Muscle layer of colon (tissue), 2 donors: Measurements from ENCODE around the gene CCDC86.

Experiments
- H3K27ac ChIP-seq: one replicate; pipeline ENCODE4 v1.7.0; 2013; ENCODE audit warnings: low read depth, mild to moderate bottlenecking, low read length, moderate library complexity
- H3K27me3 ChIP-seq, 2 donors: one replicate each; pipeline ENCODE4 v1.7.0; 2013; ENCODE audit warnings: low read length in 2 of 2, mild to moderate bottlenecking in 2 of 2; ENCODE audit not compliant: insufficient read depth in 2 of 2, control insufficient read depth in 1 of 2
- H3K36me3 ChIP-seq: one replicate; pipeline ENCODE4 v1.7.0; 2013; ENCODE audit warnings: mild to moderate bottlenecking, low read length; ENCODE audit not compliant: insufficient read depth
- H3K4me1 ChIP-seq: one replicate; pipeline ENCODE4 v1.7.0; 2013; ENCODE audit warnings: mild to moderate bottlenecking, low read length; ENCODE audit not compliant: insufficient read depth
- H3K4me3 ChIP-seq, 2 donors: one replicate each; pipeline ENCODE4 v1.7.0; 2013; ENCODE audit warnings: low read length in 2 of 2, low read depth in 1 of 2, mild to moderate bottlenecking in 1 of 2, moderate library complexity in 1 of 2
- H3K9ac ChIP-seq: one replicate; pipeline ENCODE4 v1.7.0; 2013; ENCODE audit warnings: low read length
- H3K9me3 ChIP-seq: one replicate; pipeline ENCODE4 v1.7.0; 2013; ENCODE audit warnings: mild to moderate bottlenecking, low read length
- donor health status: abdominal sarcoma.
- donor health status: Adenocarcinoma of cecum.

The CCDC86 gene

DNA sequence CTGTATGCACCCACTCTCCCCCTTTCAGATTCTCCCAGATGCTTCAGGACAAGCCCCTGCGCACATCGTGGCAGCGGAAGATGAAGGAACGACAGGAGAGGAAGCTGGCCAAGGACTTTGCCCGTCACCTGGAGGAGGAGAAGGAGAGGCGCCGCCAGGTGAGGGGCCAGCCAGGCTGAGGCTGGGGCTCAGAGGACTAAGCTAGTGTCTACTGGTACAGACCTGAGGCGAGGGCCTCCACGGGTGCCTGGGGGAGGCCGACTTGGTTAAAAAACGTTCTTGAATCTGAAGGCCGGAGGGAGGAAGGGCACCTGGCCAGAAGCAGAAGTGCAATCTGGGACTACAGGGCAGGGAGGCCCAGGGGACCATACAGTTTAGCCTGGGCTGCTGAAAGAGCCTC is 6.0 kb downstream of the CCDC86 start:
- Histone ChIP-seq H3K36me3 (peaks cover 18% of the 10 kb centered on the region), H3K9me3 (no peaks in the 10 kb centered on the region), H3K4me3 (no peak overlapping the region), H3K27me3 (no peaks in the 10 kb centered on the region), H3K4me1 (peaks cover 16% of the 10 kb centered on the region), H3K9ac (no peak overlapping the region), H3K27ac (no peak overlapping the region)

- Histone ChIP-seq H3K27ac (no peak overlapping the region), H3K9ac (no peak overlapping the region), H3K4me3 (no peak overlapping the region), H3K27me3 (no peaks in the 10 kb centered on the region), H3K36me3 (peaks cover 18% of the 10 kb centered on the region), H3K9me3 (no peaks in the 10 kb centered on the region), H3K4me1 (peaks cover 8% of the 10 kb centered on the region)
Observed at GRCh38 chr11:60848714-60849151, 6.8 kb downstream of the CCDC86 start.

DNA sequence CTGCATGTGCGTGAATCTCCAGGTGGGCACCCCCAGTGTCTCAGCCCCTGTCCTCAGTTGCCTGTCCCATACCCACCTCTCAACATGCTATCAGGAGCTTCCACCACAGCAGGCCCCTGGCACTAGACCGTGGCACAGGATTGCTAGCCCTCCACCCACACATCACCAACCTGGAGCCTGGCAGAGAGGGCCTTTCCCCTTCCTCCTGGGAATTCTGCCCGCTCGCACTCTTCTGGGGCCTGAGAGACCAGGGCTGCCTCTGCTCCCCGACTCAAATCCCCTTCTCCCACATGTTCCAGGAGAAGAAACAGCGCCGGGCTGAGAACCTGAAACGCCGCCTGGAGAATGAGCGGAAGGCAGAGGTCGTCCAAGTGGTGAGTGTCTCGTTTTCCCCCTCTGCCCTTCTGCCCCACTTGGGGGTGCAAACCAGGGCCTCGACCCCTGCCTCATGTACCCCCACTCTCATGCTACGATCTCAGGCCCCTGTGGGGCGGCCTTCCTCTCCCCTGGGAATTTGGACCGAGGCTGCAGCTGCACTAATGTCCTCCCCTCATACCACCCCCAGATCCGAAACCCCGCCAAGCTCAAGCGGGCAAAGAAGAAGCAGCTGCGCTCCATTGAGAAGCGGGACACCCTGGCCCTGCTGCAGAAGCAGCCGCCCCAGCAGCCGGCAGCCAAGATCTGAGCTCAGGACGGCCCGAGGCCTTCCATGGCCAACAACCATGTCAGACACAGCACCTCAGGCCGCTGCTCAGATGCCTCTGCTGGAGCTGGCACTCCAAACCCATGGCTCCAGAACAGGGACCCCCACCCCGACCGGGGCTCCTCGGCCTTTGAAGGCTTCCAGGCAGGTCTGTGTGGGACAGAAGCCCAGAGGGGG is 8.0 kb downstream of the CCDC86 start:
- H3K27me3 ChIP-seq: no peaks in the 10 kb centered on the region
- no peaks in the 10 kb centered on the region for H3K4me1 ChIP-seq
- H3K27ac ChIP-seq: no peak overlapping the region
- H3K4me3 ChIP-seq: no peak overlapping the region
- H3K9me3 ChIP-seq: no peaks in the 10 kb centered on the region
- H3K9ac ChIP-seq: no peak overlapping the region
- peaks cover 18% of the 10 kb centered on the region for H3K36me3 ChIP-seq

DNA sequence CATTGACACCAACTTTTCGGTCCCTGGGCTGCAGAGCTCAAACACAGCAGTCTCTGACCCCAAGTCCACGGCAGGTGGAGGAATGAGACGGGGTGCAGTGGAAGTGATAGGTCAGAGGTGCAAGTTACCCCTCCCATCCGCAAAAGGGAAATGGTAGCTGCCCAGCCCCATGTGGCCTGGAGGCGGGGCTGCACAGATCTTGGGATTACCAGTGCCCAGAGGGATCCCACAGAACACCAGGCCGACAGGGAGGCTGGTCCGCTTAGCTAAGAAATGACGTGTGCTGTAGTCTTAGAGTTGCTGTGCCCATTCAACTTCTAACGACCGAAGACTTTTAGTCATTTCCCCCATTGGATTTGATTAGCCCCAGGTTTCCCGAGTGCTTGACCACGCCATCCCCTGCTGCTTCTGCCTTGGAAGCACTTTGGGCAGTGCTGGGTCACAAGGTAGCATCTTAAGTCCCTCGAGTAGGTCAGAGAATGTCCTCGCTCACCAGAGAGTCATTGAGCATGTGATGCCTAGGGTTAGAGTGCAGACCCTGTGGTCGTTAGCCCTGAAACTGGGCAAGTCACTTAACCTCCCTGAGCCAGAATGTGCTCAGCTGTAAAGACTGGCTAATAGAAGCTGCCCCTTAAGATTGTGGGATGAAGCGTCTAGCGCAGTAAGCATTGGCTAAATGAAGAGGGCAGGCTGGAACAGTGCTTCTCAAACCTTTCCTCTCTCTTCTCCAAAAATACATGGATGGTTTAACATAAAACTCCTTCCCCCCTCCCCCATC is 9.6 kb downstream of the CCDC86 start:
- Histone ChIP-seq H3K9me3 (no peaks in the 10 kb centered on the region), H3K4me1 (no peaks in the 10 kb centered on the region), H3K4me3 (no peak overlapping the region), H3K9ac (no peak overlapping the region), H3K36me3 (peaks cover 18% of the 10 kb centered on the region), H3K27ac (no peak overlapping the region), H3K27me3 (no peaks in the 10 kb centered on the region)

DNA sequence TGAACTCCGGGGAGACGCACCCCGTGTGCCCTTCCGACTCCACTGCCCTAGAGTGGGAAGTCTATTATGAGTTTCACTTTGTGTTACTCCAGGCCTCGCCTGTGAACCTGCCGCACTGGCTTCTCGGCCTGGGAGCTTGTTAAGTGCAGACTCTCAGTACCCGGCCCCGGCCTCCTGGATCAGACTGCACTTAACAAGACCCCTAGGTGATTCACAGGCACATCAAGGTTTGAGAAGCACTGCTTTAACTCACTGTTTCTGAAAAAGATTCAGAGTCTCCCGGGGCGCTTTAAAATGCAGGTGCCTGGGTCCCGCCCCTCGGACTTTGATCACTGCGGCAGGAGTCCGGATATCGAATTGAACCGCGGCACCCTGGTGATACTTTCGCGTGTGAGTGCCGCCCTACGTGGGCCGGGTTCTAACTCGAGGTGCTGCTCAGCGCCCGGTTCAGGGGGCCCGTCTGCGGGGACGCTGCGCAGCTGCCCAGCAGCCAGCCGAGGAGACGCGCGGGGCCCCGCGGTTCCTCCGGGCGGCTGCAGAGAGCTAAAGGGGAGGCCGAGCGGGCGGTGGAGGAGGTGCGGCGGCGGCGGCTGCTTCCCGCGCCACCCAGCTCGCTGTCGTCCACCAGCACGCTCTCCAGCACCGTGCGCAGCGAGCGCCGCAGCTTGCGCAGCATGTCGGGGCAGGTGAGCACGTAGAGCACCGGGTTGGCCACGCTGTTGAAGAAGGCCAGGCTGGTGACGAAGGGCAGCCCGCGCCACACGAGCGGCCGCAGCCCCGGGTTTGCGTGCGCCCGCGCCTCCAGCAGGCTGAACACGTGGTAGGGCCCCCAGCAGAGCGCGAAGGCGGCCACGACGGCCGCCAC is 10.4 kb downstream of the CCDC86 start:
- no peaks in the 10 kb centered on the region for H3K27me3 ChIP-seq
- H3K9ac ChIP-seq: no peak overlapping the region
- no peaks in the 10 kb centered on the region for H3K9me3 ChIP-seq
- H3K4me3 ChIP-seq: no peak overlapping the region
- H3K27ac ChIP-seq: no peak overlapping the region
- peaks cover 18% of the 10 kb centered on the region for H3K36me3 ChIP-seq
- H3K4me1 ChIP-seq: no peaks in the 10 kb centered on the region

GRCh38 chr11:60852982-60853950 is 11.4 kb downstream of the CCDC86 start:
- H3K4me1 ChIP-seq: no peaks in the 10 kb centered on the region
- H3K9ac ChIP-seq: no peak overlapping the region
- H3K27ac ChIP-seq: no peak overlapping the region
- H3K4me3 ChIP-seq: no peak overlapping the region
- no peaks in the 10 kb centered on the region for H3K9me3 ChIP-seq
- H3K36me3 ChIP-seq: peaks cover 17% of the 10 kb centered on the region
- H3K27me3 ChIP-seq: no peaks in the 10 kb centered on the region

GRCh38 chr11:60854140-60854846 is 12.4 kb downstream of the CCDC86 start:
- H3K27ac ChIP-seq: no peak overlapping the region
- no peaks in the 10 kb centered on the region for H3K9me3 ChIP-seq
- H3K4me3 ChIP-seq: no peak overlapping the region
- H3K4me1 ChIP-seq: no peaks in the 10 kb centered on the region
- H3K27me3 ChIP-seq: no peaks in the 10 kb centered on the region
- H3K36me3 ChIP-seq: peaks cover 12% of the 10 kb centered on the region
- no peak overlapping the region for H3K9ac ChIP-seq

DNA sequence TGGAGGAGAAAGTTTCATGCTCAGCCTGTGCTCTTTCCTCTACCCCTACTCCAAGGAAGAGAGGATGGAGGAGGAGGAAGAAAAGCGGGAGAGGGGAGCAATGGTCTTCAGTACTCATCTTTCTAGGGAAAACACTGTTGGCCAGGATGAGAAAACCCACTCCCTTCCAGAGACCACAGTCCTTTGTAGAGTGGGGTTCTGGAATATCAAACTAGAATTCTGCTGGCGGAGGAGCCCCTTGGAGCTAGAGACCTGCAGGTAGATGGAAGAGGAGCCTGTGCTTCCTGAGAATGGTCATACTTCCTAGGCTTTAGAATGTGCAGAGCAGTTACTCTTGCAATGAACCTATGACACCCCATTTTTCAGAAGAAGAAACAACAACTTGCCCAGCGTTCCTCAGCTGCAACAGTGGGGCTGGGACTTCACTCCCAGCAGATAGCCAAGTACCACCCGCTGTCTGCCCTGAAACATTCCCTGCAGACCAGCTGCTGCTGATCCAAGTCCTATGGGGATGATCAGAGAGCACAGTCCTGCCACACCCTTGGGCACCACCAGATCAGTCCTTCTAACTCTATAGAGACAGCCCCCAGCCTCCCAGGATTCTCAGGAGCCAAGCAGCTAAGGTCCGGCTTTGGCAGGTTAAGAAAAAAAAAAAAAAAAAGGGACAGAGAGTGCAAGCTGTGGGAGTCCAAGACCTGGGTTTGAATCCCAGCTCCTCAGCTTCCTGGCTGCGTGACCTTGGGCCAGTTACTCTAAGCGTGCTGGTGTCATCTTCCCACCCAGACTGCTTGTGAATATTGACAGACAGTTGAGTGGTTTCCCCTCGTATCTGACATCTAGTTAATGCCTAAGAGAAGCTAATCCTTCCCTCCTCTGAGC is 13.2 kb downstream of the CCDC86 start:
- Histone ChIP-seq H3K36me3 (peaks cover 6% of the 10 kb centered on the region), H3K4me1 (no peaks in the 10 kb centered on the region), H3K27ac (no peak overlapping the region), H3K4me3 (no peak overlapping the region), H3K9ac (no peak overlapping the region), H3K9me3 (no peaks in the 10 kb centered on the region), H3K27me3 (no peaks in the 10 kb centered on the region)

DNA sequence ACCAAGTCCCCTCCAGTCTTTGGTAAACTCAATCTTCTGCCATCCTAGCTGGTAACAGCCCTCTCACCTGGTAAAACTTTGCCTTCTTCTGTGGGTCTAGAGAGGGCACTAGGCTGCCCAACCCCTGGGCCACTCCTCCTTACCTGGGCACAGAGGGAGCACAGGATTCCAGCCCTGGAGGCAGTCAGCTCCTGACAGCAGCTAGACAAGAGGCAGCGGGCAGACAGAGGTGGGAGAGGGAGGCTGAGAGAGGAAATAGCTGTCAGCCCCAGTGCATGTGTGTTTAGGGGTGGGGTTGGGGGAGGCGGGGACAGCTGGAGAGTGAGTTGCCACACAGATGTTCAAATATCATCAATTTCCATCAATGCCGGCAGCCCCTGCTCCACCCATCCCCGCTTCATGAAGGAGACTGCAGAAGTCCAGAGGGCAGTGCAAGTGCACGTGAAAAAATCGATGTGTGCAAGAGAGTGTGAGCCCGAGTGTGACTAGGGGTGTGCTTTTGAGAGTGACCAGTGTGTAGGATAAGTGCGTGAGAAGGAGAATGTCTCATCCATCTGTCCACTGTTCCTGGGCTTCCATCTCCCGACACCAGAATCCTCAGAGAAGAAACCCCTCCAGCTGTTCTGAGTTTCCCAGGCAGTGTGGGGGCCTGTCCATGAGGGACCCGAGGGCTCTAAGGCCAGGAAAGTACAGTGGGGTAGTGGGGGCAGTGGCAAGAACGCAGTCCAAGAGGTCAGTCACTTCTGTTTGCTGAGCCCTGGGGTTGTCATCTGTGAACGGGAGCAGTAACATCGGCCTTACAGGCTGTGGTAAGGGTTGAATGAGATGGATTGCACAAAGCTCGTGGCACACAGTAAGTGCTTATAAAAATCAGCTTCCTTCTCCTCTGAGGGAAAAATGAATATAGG is 14.1 kb downstream of the CCDC86 start, which contains the start of gene PTGDR2:
TSS of gene PTGDR2 (minus strand) at position 225 of the 908 bp plus-strand sequence. CDS start 2,228 bp downstream, outside the sequence.
- H3K27ac ChIP-seq: no peak within 1 kb of the TSS
- no peak within 1 kb of the TSS for H3K9ac ChIP-seq
- peaks cover 2% of the 10 kb centered on the region for H3K36me3 ChIP-seq
- H3K9me3 ChIP-seq: no peaks in the 10 kb centered on the region
- no peaks in the 10 kb centered on the region for H3K4me1 ChIP-seq
- no peak within 1 kb of the TSS for H3K4me3 ChIP-seq
- no peaks in the 10 kb centered on the region for H3K27me3 ChIP-seq
